Panc1 (cell line): Measurements from ENCODE around the gene C14orf93.

Experiments
- CTCF ChIP-seq: fragments of 450-650 bp; IDR thresholded peaks from 2 replicates; pipeline ENCODE4 v1.5.1; 2017; ENCODE audit warnings: mild to moderate bottlenecking
- POLR2AphosphoS5 ChIP-seq: IDR thresholded peaks from 2 replicates; pipeline ENCODE4 v1.6.1; 2012; ENCODE audit warnings: mild to moderate bottlenecking, low read depth, low read length, moderate library complexity
- SIN3A ChIP-seq: IDR thresholded peaks from 2 replicates; pipeline ENCODE4 v1.6.1; 2012; ENCODE audit warnings: low read depth, mild to moderate bottlenecking, low read length, moderate library complexity, borderline replicate concordance; ENCODE audit not compliant: insufficient read depth
- TCF7L2 ChIP-seq: IDR thresholded peaks from 2 replicates; pipeline ENCODE4 v1.6.1; 2011; ENCODE audit warnings: mild to moderate bottlenecking, low read depth, low read length, inconsistent platforms
- TF ChIP-seq, protein P1 (sequence below), 2 experiments: IDR thresholded peaks; 2 replicates each; pipeline ENCODE4 v1.6.1; 2011 to 2012; ENCODE audit warnings: low read depth in 2 of 2, control low read depth in 1 of 2, low read length in 1 of 2, mild to moderate bottlenecking in 1 of 2, moderate library complexity in 1 of 2; ENCODE audit not compliant: insufficient read depth in 1 of 2

GRCh38 chr14:22984959-22985658, 24.8 kb downstream of the C14orf93 start:
- TF ChIP-seq, protein P1, sequence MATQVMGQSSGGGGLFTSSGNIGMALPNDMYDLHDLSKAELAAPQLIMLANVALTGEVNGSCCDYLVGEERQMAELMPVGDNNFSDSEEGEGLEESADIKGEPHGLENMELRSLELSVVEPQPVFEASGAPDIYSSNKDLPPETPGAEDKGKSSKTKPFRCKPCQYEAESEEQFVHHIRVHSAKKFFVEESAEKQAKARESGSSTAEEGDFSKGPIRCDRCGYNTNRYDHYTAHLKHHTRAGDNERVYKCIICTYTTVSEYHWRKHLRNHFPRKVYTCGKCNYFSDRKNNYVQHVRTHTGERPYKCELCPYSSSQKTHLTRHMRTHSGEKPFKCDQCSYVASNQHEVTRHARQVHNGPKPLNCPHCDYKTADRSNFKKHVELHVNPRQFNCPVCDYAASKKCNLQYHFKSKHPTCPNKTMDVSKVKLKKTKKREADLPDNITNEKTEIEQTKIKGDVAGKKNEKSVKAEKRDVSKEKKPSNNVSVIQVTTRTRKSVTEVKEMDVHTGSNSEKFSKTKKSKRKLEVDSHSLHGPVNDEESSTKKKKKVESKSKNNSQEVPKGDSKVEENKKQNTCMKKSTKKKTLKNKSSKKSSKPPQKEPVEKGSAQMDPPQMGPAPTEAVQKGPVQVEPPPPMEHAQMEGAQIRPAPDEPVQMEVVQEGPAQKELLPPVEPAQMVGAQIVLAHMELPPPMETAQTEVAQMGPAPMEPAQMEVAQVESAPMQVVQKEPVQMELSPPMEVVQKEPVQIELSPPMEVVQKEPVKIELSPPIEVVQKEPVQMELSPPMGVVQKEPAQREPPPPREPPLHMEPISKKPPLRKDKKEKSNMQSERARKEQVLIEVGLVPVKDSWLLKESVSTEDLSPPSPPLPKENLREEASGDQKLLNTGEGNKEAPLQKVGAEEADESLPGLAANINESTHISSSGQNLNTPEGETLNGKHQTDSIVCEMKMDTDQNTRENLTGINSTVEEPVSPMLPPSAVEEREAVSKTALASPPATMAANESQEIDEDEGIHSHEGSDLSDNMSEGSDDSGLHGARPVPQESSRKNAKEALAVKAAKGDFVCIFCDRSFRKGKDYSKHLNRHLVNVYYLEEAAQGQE (IDR thresholded peaks at IDR 0.05; ENCODE audit: insufficient read depth in 1 of 2, low read depth in 2 of 2, low read length in 1 of 2): no peak
- TF ChIP-seq CTCF: no peak
- TF ChIP-seq POLR2AphosphoS5: no peak
- no peak for TF ChIP-seq SIN3A
- TF ChIP-seq TCF7L2: no peak
